Measurements from ENCODE around the gene MGAT5B.

The MGAT5B gene

DNA sequence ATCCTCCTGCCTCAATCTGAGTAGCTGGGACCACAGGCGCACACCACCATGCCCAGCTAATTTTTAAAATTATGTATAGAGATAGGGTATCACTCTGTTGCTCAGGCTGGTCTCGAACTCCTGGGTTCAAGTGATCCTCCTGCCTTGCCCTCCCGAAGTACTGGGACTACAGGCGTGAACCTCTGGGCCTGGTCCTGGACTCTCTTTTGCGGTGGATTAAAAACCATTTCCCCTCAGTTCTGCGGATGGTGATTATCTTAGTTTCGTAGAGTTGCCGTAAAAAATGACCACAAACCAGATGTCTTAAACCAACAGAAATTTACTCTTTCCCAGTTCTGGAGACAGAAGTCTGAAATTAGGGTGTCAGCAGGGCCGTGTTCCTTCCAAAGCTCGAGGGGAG, 28.8 kb downstream of the MGAT5B start:
- no peak overlapping the region for H3K27ac ChIP-seq (ENCODE audit: low read length)
- peaks cover 10% of the 10 kb centered on the region for H3K9me3 ChIP-seq (ENCODE audit: control insufficient read depth, low read depth, low read length)
- H3K36me3 ChIP-seq (ENCODE audit: control insufficient read depth, low read depth, low read length), result no peaks in the 10 kb centered on the region
- no peak overlapping the region for H3K4me3 ChIP-seq (ENCODE audit: low read length)
- no peaks in the 10 kb centered on the region for H3K27me3 ChIP-seq (ENCODE audit: control insufficient read depth, insufficient read depth, low read length)
- H3K9ac ChIP-seq (ENCODE audit: low read length), result no peak overlapping the region
- no peaks in the 10 kb centered on the region for H3K4me1 ChIP-seq (ENCODE audit: control insufficient read depth, low read depth, low read length)

DNA sequence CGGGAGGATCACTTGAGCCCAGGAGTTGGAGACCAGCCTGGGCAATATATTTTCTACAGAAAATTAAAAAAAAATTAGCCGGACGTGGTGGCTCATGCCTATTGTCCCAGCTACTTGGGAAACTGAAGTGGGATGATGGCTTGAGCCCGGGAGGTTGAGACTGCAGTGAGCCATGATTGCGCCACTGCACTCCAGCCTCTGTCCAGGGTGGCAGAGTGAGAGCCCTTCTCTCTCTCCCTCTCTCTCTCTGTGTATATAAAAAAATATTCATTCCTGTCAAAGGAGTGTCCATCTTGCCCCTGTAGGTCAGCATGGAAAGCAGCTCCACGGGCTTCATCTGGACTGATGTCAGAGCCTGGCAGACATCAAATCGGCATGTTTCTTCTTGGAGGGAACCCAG, 31.2 kb downstream of the MGAT5B start:
- Histone ChIP-seq H3K9me3 (ENCODE audit: control insufficient read depth, low read depth, low read length) (peaks cover 10% of the 10 kb centered on the region), H3K27me3 (ENCODE audit: control insufficient read depth, insufficient read depth, low read length) (no peaks in the 10 kb centered on the region), H3K36me3 (ENCODE audit: control insufficient read depth, low read depth, low read length) (no peaks in the 10 kb centered on the region), H3K27ac (ENCODE audit: low read length) (no peak overlapping the region), H3K4me3 (ENCODE audit: low read length) (no peak overlapping the region), H3K4me1 (ENCODE audit: control insufficient read depth, low read depth, low read length) (no peaks in the 10 kb centered on the region), H3K9ac (ENCODE audit: low read length) (no peak overlapping the region)

DNA sequence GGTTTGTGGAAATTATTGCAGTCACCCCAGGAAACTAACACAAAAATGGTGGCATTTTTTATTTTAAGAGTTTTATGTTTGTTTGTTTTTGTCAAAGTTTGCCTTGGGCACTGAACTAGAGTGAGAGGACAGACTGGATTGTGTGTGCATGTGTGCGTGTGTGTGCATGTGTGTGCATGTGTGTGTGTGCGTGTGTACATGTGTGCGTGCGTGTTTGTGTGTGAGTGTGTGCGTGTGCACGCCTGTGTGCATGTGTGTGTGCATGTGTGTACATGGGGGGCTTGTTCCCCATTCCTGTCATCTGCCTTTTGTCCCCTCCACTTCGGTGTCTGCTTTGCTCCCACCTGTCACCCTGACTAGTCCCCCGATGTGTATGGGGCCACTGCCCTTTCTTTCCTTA, 32.5 kb downstream of the MGAT5B start:
- Histone ChIP-seq H3K27ac (ENCODE audit: low read length) (no peak overlapping the region), H3K4me3 (ENCODE audit: low read length) (no peak overlapping the region), H3K9me3 (ENCODE audit: control insufficient read depth, low read depth, low read length) (no peaks in the 10 kb centered on the region), H3K36me3 (ENCODE audit: control insufficient read depth, low read depth, low read length) (no peaks in the 10 kb centered on the region), H3K9ac (ENCODE audit: low read length) (no peak overlapping the region), H3K27me3 (ENCODE audit: control insufficient read depth, insufficient read depth, low read length) (no peaks in the 10 kb centered on the region), H3K4me1 (ENCODE audit: control insufficient read depth, low read depth, low read length) (no peaks in the 10 kb centered on the region)

DNA sequence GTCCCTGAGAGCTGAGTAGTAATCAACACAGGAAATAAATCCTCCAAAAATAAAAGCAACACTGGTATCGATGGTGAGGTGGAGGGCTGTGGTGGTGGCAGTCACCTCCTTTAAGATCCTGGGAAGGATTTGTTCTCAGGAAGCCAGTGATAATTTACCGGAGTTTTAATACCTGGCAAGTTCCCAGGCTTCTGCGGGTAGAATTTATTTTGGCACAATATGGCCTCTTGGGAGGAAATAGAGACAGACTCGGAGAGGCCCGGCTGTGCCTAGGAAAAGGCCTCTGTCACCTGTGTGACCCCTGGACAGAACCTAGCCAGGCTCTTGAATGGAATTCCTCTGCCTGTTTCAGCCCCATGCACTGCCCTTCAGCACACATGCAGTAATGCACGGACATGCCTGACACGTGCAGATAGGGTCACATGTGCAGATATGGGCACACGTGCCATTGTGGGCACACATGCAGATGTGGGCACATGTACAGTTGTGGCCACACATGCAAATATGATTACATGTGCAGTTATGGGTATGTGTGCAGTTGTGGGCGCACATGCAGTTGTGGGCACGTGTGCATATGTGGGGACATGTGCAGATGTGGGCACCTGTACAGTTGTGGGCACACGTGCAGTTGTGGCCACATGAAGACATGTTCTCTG, 33.5 kb downstream of the MGAT5B start:
- Histone ChIP-seq H3K36me3 (ENCODE audit: control insufficient read depth, low read depth, low read length) (no peaks in the 10 kb centered on the region), H3K4me3 (ENCODE audit: low read length) (no peak overlapping the region), H3K27ac (ENCODE audit: low read length) (no peak overlapping the region), H3K9me3 (ENCODE audit: control insufficient read depth, low read depth, low read length) (no peaks in the 10 kb centered on the region), H3K4me1 (ENCODE audit: control insufficient read depth, low read depth, low read length) (no peaks in the 10 kb centered on the region), H3K9ac (ENCODE audit: low read length) (no peak overlapping the region), H3K27me3 (ENCODE audit: control insufficient read depth, insufficient read depth, low read length) (no peaks in the 10 kb centered on the region)

DNA sequence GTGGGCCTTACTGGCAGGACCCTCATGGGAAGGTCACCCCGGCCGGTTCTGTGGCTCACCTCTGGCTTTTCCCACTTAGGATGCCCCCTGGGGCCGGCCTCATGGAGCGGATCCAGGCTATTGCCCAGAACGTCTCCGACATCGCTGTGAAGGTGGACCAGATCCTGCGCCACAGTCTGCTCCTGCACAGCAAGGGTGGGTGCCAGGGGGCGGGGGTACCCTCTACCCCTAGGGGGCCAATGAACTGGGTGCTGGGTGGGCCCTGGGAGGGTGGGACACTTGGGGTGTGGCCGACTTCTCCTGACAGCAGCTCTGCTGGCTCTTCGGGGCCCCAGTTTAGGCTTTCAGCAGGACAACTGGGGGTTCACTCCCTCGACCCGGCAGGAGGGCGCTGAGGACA, 34.3 kb downstream of the MGAT5B start:
- no peak overlapping the region for H3K9ac ChIP-seq (ENCODE audit: low read length)
- H3K27ac ChIP-seq (ENCODE audit: low read length), result no peak overlapping the region
- no peaks in the 10 kb centered on the region for H3K36me3 ChIP-seq (ENCODE audit: control insufficient read depth, low read depth, low read length)
- H3K4me1 ChIP-seq (ENCODE audit: control insufficient read depth, low read depth, low read length), result no peaks in the 10 kb centered on the region
- H3K27me3 ChIP-seq (ENCODE audit: control insufficient read depth, insufficient read depth, low read length), result no peaks in the 10 kb centered on the region
- H3K9me3 ChIP-seq (ENCODE audit: control insufficient read depth, low read depth, low read length), result no peaks in the 10 kb centered on the region
- H3K4me3 ChIP-seq (ENCODE audit: low read length), result no peak overlapping the region

DNA sequence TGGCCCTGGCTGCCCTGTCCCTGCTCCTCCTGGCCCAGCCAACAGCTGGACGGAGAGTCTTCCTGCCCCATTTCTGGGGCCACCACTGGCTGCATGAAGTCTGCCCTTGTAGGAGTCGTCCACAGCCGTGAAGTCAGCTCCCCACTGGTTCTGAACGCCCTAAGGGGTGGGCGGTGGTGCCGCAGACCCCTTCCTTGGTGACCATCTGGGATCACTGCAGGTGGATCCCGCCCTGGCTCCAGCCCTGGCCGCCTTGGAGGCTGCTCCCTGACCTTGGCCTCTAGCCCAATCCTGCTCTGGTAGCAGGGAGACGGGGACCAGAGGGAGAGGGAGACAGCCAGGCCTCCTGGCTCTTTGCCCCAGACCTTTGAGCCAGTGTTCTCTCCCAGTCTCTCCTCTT, 35.4 kb downstream of the MGAT5B start:
- H3K36me3 ChIP-seq (ENCODE audit: control insufficient read depth, low read depth, low read length), result no peaks in the 10 kb centered on the region
- no peak overlapping the region for H3K27ac ChIP-seq (ENCODE audit: low read length)
- no peaks in the 10 kb centered on the region for H3K4me1 ChIP-seq (ENCODE audit: control insufficient read depth, low read depth, low read length)
- no peaks in the 10 kb centered on the region for H3K9me3 ChIP-seq (ENCODE audit: control insufficient read depth, low read depth, low read length)
- no peak overlapping the region for H3K9ac ChIP-seq (ENCODE audit: low read length)
- H3K27me3 ChIP-seq (ENCODE audit: control insufficient read depth, insufficient read depth, low read length), result no peaks in the 10 kb centered on the region
- H3K4me3 ChIP-seq (ENCODE audit: low read length), result no peak overlapping the region

DNA sequence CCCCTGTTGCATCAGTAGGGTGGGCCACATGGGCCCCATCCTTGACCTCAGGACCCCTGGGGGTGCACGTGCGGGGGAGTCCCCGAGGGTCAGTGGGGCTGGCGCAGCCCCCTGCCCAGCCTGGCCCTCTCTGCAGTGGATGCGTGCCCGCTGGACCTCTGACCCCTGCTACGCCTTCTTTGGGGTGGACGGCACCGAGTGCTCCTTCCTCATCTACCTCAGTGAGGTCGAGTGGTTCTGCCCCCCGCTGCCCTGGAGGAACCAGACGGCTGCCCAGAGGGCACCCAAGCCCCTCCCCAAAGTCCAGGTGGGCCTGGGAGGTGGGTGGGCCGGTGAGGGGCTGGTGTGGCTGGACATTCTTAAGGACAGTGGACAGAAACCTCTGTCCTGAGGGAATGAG, 35.9 kb downstream of the MGAT5B start:
- Histone ChIP-seq H3K4me1 (ENCODE audit: control insufficient read depth, low read depth, low read length) (peaks cover under 1% of the 10 kb centered on the region), H3K9ac (ENCODE audit: low read length) (no peak overlapping the region), H3K27me3 (ENCODE audit: control insufficient read depth, insufficient read depth, low read length) (no peaks in the 10 kb centered on the region), H3K27ac (ENCODE audit: low read length) (no peak overlapping the region), H3K4me3 (ENCODE audit: low read length) (no peak overlapping the region), H3K9me3 (ENCODE audit: control insufficient read depth, low read depth, low read length) (no peaks in the 10 kb centered on the region), H3K36me3 (ENCODE audit: control insufficient read depth, low read depth, low read length) (no peaks in the 10 kb centered on the region)

DNA sequence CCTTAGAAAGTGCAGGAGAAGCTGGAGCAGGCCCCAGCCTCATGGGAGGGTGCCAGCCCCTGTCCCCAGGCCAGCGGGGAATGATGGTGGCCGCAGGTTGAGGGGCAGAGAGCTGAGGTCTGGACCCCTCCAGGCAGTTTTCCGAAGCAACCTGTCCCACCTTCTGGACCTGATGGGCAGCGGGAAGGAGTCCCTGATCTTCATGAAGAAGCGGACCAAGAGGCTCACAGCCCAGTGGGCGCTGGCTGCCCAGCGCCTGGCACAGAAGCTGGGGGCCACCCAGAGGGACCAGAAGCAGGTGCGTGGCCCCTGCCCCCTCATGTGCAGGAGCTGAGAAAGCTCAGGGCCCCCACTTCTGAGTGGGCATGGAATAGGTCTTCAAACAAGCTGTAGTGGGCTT, 36.8 kb downstream of the MGAT5B start:
- Histone ChIP-seq H3K36me3 (ENCODE audit: control insufficient read depth, low read depth, low read length) (no peaks in the 10 kb centered on the region), H3K27me3 (ENCODE audit: control insufficient read depth, insufficient read depth, low read length) (no peaks in the 10 kb centered on the region), H3K9me3 (ENCODE audit: control insufficient read depth, low read depth, low read length) (no peaks in the 10 kb centered on the region), H3K27ac (ENCODE audit: low read length) (no peak overlapping the region), H3K9ac (ENCODE audit: low read length) (no peak overlapping the region), H3K4me3 (ENCODE audit: low read length) (no peak overlapping the region), H3K4me1 (ENCODE audit: control insufficient read depth, low read depth, low read length) (peaks cover 8% of the 10 kb centered on the region)

DNA sequence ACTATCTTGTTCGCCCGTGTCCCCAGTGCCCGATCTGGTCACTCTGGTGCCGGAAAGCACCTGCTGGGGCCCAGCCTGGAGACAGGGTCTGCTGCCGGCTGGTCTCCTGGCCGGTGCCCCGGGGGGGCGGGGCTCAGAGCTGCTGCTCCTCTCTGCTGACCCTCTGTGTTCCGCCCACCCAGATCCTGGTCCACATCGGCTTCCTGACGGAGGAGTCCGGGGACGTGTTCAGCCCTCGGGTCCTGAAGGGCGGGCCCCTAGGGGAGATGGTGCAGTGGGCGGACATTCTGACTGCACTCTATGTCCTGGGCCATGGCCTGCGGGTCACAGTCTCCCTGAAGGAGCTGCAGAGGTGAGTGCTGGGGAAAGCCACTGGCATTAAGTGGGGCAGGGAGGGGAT, 37.6 kb downstream of the MGAT5B start:
- Histone ChIP-seq H3K36me3 (ENCODE audit: control insufficient read depth, low read depth, low read length) (no peaks in the 10 kb centered on the region), H3K4me3 (ENCODE audit: low read length) (no peak overlapping the region), H3K9ac (ENCODE audit: low read length) (no peak overlapping the region)

DNA sequence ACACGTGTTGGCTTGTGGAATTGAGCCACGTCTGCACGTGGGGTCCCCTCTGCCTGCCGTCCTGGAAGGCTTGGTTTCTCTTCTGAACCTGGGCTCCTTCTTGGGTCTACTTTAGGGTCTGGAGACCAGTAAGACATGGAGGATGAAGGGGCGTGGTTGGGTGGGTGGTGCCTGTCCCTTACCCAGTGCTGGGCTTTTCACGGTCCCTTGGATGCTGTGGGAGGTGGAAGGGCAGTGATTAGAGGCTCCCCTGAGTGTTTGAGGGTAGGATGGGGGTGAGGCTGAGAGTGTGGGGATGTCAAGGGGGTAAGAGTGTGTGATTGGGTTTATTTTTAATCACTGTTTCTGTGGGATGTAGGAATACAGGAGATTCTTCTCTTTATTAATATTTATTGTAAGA, 38.3 kb downstream of the MGAT5B start:
- H3K27ac ChIP-seq (ENCODE audit: low read length), result no peak overlapping the region
- no peaks in the 10 kb centered on the region for H3K36me3 ChIP-seq (ENCODE audit: control insufficient read depth, low read depth, low read length)
- H3K9me3 ChIP-seq (ENCODE audit: control insufficient read depth, low read depth, low read length), result no peaks in the 10 kb centered on the region
- H3K4me1 ChIP-seq (ENCODE audit: control insufficient read depth, low read depth, low read length), result peaks cover 8% of the 10 kb centered on the region
- H3K9ac ChIP-seq (ENCODE audit: low read length), result no peak overlapping the region
- no peaks in the 10 kb centered on the region for H3K27me3 ChIP-seq (ENCODE audit: control insufficient read depth, insufficient read depth, low read length)
- no peak overlapping the region for H3K4me3 ChIP-seq (ENCODE audit: low read length)

More for the DNA sequence above, 37.6 kb downstream of the MGAT5B start:
- H3K27ac ChIP-seq (ENCODE audit: low read length), result no peak overlapping the region
- H3K27me3 ChIP-seq (ENCODE audit: control insufficient read depth, insufficient read depth, low read length), result no peaks in the 10 kb centered on the region
- H3K4me1 ChIP-seq (ENCODE audit: control insufficient read depth, low read depth, low read length), result peaks cover 8% of the 10 kb centered on the region
- no peaks in the 10 kb centered on the region for H3K9me3 ChIP-seq (ENCODE audit: control insufficient read depth, low read depth, low read length)

DNA sequence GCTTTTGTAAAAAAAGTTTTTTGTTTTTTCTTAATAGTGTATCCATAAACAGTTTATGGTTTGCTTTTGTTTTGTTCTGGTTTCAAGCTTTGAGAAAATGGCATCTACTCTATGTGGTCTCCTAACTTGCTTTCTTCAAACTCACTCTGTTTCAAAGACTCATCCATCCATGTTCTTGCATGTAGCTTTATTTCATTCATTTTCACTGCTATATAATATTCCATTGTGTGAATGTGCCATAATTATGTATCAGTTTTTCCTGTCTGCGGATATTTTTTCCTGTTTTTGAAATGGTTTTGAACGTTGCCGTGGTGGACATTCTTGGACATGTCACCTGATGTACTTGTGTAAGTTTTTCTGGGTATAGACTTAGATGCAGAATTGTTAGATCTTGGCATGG, 39.1 kb downstream of the MGAT5B start:
- H3K27ac ChIP-seq (ENCODE audit: low read length), result no peak overlapping the region
- no peak overlapping the region for H3K4me3 ChIP-seq (ENCODE audit: low read length)
- H3K9me3 ChIP-seq (ENCODE audit: control insufficient read depth, low read depth, low read length), result no peaks in the 10 kb centered on the region
- no peaks in the 10 kb centered on the region for H3K27me3 ChIP-seq (ENCODE audit: control insufficient read depth, insufficient read depth, low read length)
- no peak overlapping the region for H3K9ac ChIP-seq (ENCODE audit: low read length)
- H3K4me1 ChIP-seq (ENCODE audit: control insufficient read depth, low read depth, low read length), result peaks cover 8% of the 10 kb centered on the region
- no peaks in the 10 kb centered on the region for H3K36me3 ChIP-seq (ENCODE audit: control insufficient read depth, low read depth, low read length)

DNA sequence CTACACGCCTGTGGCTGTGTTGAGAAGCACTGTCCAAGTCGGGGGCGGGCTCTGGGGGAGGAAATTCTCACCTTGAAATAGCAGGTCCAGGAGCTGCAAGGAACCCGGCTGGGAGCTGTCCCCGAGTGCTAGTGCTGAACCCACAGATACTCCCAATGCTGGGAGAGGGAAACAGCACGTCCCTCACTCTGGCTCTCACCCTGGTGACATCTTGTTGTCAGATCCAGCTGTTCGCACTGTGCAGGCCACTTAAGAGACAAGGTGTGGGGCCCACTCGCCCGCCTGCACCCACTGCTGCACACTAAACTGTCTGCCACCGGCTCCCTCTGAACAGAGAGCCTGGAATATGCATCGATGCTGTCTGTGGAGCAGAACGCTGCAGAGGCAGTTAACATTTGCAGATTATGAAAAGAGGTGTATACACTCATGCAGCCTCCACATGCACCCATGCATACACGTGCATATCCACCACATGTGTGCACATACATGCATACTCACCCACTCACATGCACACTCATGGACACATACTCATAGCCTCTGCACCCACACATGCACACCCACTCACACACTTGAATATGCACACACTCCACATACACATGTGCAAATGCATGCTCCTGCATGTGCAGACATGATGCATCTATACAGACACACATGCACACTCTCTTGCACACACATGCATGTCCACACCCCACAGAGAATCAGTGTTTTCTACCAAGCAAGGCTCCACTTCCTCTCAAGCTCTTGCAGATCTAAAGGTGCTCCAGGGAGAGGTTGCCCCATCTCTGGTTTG, 42.0 kb downstream of the MGAT5B start:
- no peaks in the 10 kb centered on the region for H3K36me3 ChIP-seq (ENCODE audit: control insufficient read depth, low read depth, low read length)
- H3K9me3 ChIP-seq (ENCODE audit: control insufficient read depth, low read depth, low read length), result no peaks in the 10 kb centered on the region
- peaks cover 8% of the 10 kb centered on the region for H3K4me1 ChIP-seq (ENCODE audit: control insufficient read depth, low read depth, low read length)
- H3K9ac ChIP-seq (ENCODE audit: low read length), result no peak overlapping the region
- H3K27me3 ChIP-seq (ENCODE audit: control insufficient read depth, insufficient read depth, low read length), result no peaks in the 10 kb centered on the region
- no peak overlapping the region for H3K4me3 ChIP-seq (ENCODE audit: low read length)
- H3K27ac ChIP-seq (ENCODE audit: low read length), result no peak overlapping the region
